ENCODE measurements around the gene SAE1.
"Not testable (repeated sequence)": the region's sequence is repeated elsewhere in the genome, so short reads cannot be mapped to it uniquely, and the experiment has no call there.

The SAE1 gene

GRCh38 chr19:47097396-47098201 is 33.0 kb upstream of the SAE1 start:
- in situ Hi-C loops (cut with HindIII; ENCODE audit: low pct_unique_long_range_greater_than_20kb, low sequenced_read_pairs) = no loop called here
- DNase-seq (ENCODE audit: low read depth in 1 of 2, low spot score in 1 of 2) = peak in 1 of 2 experiments; percentile 37

GRCh38 chr19:47098608-47099007 is 32.0 kb upstream of the SAE1 start:
- in situ Hi-C loops (cut with HindIII; ENCODE audit: low pct_unique_long_range_greater_than_20kb, low sequenced_read_pairs) = no loop called here
- DNase-seq (ENCODE audit: low read depth in 1 of 2, low spot score in 1 of 2) = peak in 1 of 2 experiments; percentile 37
- TF ChIP-seq JUND (IDR thresholded peaks at IDR 0.05; ENCODE audit: low read depth) = no peak

More at GRCh38 chr19:47097396-47098201, 33.0 kb upstream of the SAE1 start:
- TF ChIP-seq JUND (IDR thresholded peaks at IDR 0.05; ENCODE audit: low read depth) = no peak

- no peak for TF ChIP-seq JUND (IDR thresholded peaks at IDR 0.05; ENCODE audit: low read depth)
- in situ Hi-C loops (cut with HindIII; ENCODE audit: low pct_unique_long_range_greater_than_20kb, low sequenced_read_pairs) = no loop called here
- DNase-seq (ENCODE audit: low read depth in 1 of 2, low spot score in 1 of 2) = no peak
These were observed 31.0 kb upstream of the SAE1 start for GRCh38 chr19:47099576-47100050.

- TF ChIP-seq JUND (IDR thresholded peaks at IDR 0.05; ENCODE audit: low read depth) = no peak
- in situ Hi-C loops (cut with HindIII; ENCODE audit: low pct_unique_long_range_greater_than_20kb, low sequenced_read_pairs) = no loop called here
- no peak for DNase-seq (ENCODE audit: low read depth in 1 of 2, low spot score in 1 of 2)
These were observed 30.3 kb upstream of the SAE1 start for GRCh38 chr19:47100290-47100689.

GRCh38 chr19:47101116-47101515 is 29.5 kb upstream of the SAE1 start:
- in situ Hi-C loops (cut with HindIII; ENCODE audit: low pct_unique_long_range_greater_than_20kb, low sequenced_read_pairs); DNase-seq (ENCODE audit: low read depth in 1 of 2, low spot score in 1 of 2): not testable (repeated sequence)

- in situ Hi-C loops (cut with HindIII; ENCODE audit: low pct_unique_long_range_greater_than_20kb, low sequenced_read_pairs) = no loop called here
- no peak for TF ChIP-seq JUND (IDR thresholded peaks at IDR 0.05; ENCODE audit: low read depth)
- DNase-seq (ENCODE audit: low read depth in 1 of 2, low spot score in 1 of 2) = no peak
These were observed 28.1 kb upstream of the SAE1 start for GRCh38 chr19:47102346-47103060.

GRCh38 chr19:47104680-47105079 is 26.0 kb upstream of the SAE1 start:
- no peak for DNase-seq (ENCODE audit: low read depth in 1 of 2, low spot score in 1 of 2)
- no peak for TF ChIP-seq JUND (IDR thresholded peaks at IDR 0.05; ENCODE audit: low read depth)

GRCh38 chr19:47105874-47106273 is 24.8 kb upstream of the SAE1 start:
- DNase-seq (ENCODE audit: low read depth in 1 of 2, low spot score in 1 of 2) = no peak
- in situ Hi-C loops (cut with HindIII; ENCODE audit: low pct_unique_long_range_greater_than_20kb, low sequenced_read_pairs) = no loop called here
- no peak for TF ChIP-seq JUND (IDR thresholded peaks at IDR 0.05; ENCODE audit: low read depth)

More at GRCh38 chr19:47104680-47105079, 26.0 kb upstream of the SAE1 start:
- in situ Hi-C loops (cut with HindIII; ENCODE audit: low pct_unique_long_range_greater_than_20kb, low sequenced_read_pairs) = no loop called here

GRCh38 chr19:47106821-47107201 is 23.8 kb upstream of the SAE1 start:
- no peak for TF ChIP-seq JUND (IDR thresholded peaks at IDR 0.05; ENCODE audit: low read depth)
- no peak for DNase-seq (ENCODE audit: low read depth in 1 of 2, low spot score in 1 of 2)
- in situ Hi-C loops (cut with HindIII; ENCODE audit: low pct_unique_long_range_greater_than_20kb, low sequenced_read_pairs) = no loop called here

GRCh38 chr19:47107202-47107952 is 23.3 kb upstream of the SAE1 start:
- DNase-seq (ENCODE audit: low read depth in 1 of 2, low spot score in 1 of 2) = peak in 1 of 2 experiments; percentile 54
- no peak for TF ChIP-seq JUND (IDR thresholded peaks at IDR 0.05; ENCODE audit: low read depth)
- in situ Hi-C loops (cut with HindIII; ENCODE audit: low pct_unique_long_range_greater_than_20kb, low sequenced_read_pairs) = no loop called here

GRCh38 chr19:47107953-47108746 is 22.5 kb upstream of the SAE1 start:
- in situ Hi-C loops (cut with HindIII; ENCODE audit: low pct_unique_long_range_greater_than_20kb, low sequenced_read_pairs) = no loop called here
- TF ChIP-seq JUND (IDR thresholded peaks at IDR 0.05; ENCODE audit: low read depth) = no peak
- peak in 1 of 2 experiments; percentile 38 for DNase-seq (ENCODE audit: low read depth in 1 of 2, low spot score in 1 of 2)

GRCh38 chr19:47109177-47109540 is 21.5 kb upstream of the SAE1 start:
- DNase-seq (ENCODE audit: low read depth in 1 of 2, low spot score in 1 of 2) = no peak
- in situ Hi-C loops (cut with HindIII; ENCODE audit: low pct_unique_long_range_greater_than_20kb, low sequenced_read_pairs) = no loop called here
- TF ChIP-seq JUND (IDR thresholded peaks at IDR 0.05; ENCODE audit: low read depth) = no peak
